HL-60/S4 (cell line): ENCODE measurements around the gene ULK1.

Experiments used
- in situ Hi-C: fragments of 300-500 bp; cut with MboI; formaldehyde crosslinking; loops from 2 replicates; pipeline ENCODE4 v1.14.3; 2022; ENCODE audit warnings: low sequenced_read_pairs

ULK1 gene

DNA sequence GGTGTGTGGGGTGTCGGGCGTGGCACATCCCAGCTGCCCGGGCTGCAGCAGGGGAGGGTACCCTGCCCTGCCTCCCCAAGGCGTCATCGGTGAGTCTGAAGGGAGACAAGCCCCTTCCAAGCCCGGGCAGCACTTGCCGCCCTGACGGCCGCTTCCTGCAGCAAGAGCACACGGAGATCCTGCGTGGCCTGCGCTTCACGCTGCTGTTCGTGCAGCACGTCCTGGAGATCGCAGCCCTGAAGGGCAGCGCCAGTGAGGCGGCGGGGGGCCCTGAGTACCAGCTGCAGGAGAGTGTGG, 24.6 kb downstream of the ULK1 start:
- in situ Hi-C loops, result no loop called here

DNA sequence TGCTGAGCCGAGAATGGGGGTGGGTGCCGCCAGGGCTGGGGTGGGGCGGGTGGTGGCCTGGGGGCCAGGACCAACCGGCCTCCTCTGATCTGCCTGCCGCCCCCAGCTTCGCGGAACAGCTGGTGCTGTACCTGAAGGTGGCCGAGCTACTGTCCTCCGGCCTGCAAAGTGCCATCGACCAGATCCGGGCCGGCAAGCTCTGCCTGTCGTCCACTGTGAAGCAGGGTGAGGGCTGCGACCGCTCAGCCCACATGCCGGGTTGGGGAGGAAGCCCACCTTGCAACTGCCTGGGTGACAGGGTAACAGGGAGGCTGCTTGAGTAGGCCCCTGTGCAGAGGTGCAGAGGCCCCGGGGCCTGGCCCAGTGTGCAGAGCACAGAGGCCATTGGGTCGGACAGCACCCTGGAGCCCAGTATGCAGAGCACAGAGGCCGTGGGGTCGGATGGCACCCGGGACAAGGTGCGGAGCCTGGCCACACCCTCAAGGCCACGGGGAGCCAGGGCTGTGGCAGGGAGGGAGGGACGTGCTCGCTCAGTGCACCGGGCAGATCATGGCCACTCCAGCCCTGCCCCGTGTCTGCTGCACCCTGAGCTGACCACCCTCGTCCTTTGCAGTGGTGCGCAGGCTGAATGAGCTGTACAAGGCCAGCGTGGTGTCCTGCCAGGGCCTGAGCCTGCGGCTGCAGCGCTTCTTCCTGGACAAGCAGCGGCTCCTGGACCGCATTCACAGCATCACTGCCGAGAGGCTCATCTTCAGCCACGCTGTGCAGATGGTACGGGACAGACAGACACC, 25.1 kb downstream of the ULK1 start:
- in situ Hi-C loops, result no loop called here

DNA sequence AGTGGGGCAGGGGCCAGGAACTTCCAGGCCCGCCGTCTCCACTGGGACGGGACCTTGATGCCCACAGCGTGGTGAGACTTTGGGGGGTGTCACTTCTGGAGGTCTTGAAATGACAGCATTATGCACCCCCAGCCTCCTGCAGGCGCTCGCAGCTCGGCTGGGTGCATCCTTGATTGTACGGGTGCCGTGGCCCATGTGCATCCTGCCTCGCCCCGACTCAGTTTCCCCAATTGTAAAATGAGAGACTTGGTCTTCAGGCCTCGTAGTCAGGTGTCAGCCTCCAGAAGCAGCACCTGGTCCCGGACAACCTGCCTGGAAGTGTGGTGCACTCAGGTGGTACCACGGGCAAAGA, 25.7 kb downstream of the ULK1 start:
- in situ Hi-C loops, result no loop called here

DNA sequence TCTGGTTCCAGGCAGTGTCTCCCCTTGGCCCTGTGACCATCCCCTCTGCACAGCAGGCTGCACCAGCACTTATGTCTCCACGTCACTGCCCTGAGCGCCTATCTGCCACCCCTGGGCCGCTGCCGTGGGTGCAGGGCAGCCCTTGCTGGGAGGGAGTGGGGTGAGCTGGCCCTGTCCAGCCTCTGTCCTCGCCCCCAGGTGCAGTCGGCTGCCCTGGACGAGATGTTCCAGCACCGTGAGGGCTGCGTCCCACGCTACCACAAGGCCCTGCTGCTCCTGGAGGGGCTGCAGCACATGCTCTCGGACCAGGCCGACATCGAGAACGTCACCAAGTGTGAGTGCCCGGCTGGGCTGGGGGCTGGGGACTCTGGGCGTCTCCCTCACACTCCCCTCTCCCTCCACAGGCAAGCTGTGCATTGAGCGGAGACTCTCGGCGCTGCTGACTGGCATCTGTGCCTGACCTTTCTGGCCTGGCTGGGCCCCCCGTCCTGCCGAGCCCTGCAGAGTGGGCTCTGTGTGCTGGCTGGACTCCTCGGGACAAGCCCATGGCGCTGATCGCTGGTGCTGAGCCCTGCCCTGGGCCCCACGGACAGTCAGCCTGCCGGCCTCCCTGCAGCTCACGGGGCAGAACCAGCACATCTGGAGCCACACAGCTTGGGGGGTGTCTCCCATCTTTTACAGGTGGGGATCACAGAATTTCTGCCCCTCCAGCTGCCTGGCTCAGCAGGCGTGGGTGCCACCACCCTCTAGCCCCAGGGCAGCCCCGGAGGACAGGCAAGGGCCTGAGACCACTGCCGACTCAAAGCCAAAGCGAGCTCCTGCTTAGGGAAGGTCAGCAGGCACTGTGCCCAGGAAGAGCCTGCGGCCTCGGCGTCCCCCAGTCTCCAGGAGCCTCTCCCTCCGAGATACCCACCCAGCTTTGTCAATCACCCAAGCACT, 26.7 kb downstream of the ULK1 start:
- in situ Hi-C loops, result no loop called here

DNA sequence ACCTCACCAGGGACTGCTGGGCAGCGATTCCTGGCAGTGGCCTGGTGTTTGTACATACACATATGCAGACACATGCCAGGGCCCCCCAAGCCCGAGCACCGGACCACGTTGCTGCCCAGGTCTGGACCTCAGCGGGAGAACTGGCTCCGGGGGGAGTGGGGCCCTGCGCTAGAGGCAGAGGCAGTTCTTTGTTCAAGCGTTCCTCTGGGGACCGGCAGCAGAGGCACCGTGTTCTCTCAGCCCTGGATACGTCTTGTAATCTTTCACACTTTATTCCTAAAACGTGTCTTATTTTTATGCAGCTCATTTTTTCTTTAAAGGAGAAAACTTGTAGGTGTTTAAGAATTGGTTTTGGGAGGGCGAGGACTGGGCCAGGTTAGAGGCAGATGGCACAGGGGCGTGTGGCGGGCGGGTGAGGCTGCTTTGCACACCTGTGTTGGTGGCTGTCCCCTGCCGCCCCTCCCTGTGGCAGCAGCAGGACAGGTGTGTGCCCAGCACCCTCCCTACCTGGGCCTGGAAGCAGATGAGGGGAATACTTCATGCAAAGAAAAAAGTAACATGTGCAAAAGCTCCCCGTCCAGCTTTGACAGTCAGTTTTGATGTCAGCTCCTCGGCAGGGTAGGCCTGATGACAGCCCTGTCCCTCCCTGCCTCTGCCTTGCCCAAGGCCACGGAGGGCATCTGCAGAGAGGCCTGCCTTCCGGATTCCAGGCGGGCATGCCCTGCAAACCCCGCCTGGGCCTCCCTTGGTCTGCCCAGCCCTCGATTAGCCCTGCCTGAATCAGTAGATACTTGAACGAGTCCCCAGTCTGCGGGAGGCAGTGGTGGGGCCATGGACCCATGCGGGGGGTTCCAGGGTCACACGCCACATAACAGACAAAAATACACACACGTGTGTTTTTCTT, 27.7 kb downstream of the ULK1 start:
- in situ Hi-C loops, result no loop called here

DNA sequence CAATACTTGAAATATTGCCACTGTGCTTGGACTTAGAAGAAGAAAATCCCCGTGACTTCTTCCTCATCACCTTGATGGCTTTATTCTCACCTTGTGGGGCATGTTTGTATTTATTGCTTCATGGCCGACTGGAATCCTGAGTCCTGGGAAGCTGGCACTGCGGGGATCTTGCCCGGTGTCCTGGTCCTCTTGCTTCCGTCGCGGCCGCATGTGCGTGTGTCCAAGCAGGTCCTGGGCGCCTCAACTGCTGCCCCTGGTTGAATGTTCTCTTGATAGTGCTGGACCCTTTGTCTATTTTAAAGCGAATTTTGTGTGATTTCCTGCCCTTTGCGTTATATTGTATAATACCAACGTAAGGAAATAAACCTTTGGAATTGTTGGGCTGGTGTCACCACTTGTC, 28.4 kb downstream of the ULK1 start:
- in situ Hi-C loops, result no loop called here

DNA sequence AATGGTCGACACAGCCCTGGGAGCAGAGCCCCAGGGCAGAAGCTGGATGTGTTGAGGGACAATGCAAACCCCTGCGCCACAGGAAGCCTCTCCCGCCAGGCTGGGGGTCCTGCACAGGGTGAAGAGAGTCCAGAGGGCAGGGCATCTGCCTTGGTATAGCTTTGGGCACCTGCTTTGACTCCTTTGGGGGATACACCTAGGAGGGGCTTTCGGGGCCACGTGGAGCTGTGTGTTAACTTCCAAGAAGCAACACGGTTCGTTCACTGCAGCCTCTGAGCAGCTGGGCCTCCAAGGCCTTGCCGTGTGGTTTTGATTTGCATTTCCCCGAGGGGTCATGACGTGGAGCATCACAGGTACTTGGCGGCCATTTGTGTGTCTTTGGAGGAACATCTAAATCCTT, 28.8 kb downstream of the ULK1 start:
- in situ Hi-C loops, result no loop called here

DNA sequence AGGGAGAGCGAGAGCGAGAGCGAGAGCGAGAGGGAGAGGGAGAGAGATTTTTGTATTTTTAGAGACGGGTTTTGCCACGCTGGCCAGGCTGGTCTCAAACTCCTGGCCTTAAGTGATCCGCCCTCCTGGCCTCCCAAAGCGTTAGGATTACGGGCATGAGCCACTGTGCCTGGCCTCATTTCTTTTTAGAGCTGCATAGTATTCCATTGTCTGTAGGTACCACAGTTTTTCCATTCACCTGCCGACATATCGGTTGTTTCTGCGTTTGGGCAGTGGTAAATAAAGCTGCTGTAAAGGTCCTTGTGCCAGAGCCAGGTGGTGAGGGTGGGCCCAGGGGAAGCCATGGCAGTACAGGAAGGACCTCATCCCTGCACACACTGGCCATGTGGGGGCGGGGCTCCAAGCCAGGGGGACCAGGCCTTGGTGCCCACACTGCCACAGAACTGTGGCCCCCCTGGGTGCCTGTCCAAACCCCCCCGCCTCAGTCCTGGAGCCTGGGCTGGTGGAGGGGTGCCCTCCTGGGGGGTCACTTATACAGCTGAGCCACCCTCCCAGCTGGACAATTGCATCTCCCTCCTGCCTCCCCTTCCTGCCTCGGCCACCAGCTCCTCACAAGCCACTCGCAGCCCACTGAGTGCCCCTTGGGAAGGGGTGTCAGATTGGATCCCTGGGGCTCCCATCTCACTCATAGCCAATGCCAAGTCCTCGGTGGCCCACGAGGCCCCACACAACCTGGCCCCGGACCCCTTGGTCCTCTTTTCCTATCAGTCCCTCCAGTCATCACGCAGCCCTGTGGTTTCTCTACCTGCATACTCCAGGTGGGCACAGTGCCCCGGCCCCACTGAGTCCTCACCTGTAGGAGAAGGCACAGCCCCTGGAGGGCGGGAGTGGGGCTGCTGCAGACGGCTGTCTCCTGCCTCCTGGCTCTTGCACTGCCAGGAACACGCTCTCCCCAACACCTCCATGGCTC, 33.0 kb downstream of the ULK1 start:
- in situ Hi-C loops, result no loop called here

DNA sequence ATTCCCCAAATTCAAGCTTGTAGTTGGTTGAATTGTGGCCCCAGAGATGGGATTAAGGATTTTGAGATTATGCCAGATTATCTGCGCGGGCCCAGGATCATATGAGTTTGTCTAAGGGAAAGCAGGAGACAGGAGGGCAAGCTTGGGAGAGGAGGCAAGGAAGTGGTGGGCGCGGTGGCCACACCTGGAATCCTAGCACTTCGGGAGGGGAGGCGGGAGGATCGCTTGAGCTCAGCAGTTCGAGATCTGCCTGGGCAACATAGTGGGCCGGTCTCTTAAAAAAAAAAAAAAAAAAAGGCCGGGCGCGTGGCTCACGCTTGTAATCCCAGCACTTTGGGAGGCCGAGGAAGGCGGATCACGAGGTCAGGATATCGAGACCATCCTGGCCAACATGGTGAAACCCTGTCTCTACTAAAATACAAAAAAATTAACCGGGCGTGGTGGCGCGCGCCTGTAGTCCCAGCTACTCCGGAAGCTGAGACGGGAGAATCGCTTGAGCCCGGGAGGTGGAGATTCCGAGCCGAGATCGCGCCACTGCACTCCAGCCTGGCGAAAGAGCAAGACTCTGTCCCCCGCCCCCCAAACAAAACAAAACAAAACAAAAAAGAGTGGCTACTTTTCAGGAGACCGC, 33.8 kb downstream of the ULK1 start:
- in situ Hi-C loops, result no loop called here

DNA sequence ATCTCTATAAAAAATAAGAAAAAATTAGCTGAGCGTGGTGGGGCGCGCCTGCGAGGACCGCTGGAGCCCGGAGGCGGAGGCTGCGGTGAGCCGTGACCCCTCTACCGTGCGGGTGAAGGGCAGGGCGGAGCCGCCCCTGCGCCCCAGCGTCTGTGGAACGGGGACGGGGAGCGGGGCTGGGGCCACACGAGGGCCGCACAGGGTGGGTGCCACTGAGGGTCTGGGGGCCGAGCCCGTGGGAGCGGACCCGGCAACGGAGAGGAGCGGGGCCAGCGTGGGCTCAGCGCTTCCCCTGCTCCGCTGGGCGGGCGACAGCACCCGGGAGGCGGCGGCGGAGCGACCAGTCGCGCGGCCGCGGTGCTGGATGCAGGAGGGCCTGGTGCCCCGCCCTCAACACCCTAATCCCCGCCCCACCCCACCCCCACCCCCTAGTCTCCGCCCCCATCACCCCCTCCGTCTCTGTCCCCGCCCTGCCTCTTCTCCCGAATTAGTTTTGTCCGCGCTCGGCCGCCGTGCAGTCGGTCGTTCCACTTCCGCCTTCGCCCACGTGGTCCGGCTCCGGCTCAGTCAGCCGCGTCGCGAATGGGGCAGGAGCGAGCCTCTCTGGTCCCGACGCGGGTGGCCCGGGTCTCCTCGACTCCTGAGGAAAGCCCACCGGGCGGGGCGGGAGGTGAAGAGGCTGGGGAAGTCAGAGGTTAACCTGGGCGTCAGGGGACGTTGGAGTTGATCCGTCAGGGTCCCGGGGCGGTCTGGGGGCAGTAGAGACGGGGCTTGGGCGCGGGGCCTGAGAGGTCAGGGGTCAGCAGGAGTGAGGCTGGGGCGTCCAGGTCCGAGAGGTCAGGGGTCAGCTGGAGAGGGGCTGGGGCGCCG, 34.5 kb downstream of the ULK1 start, which contains the start of gene PUS1:
TSS of gene PUS1 (plus strand) at position 566 of the 870 bp plus-strand sequence. CDS start 447 bp downstream, outside the sequence.
- in situ Hi-C loops, result no loop called here

DNA sequence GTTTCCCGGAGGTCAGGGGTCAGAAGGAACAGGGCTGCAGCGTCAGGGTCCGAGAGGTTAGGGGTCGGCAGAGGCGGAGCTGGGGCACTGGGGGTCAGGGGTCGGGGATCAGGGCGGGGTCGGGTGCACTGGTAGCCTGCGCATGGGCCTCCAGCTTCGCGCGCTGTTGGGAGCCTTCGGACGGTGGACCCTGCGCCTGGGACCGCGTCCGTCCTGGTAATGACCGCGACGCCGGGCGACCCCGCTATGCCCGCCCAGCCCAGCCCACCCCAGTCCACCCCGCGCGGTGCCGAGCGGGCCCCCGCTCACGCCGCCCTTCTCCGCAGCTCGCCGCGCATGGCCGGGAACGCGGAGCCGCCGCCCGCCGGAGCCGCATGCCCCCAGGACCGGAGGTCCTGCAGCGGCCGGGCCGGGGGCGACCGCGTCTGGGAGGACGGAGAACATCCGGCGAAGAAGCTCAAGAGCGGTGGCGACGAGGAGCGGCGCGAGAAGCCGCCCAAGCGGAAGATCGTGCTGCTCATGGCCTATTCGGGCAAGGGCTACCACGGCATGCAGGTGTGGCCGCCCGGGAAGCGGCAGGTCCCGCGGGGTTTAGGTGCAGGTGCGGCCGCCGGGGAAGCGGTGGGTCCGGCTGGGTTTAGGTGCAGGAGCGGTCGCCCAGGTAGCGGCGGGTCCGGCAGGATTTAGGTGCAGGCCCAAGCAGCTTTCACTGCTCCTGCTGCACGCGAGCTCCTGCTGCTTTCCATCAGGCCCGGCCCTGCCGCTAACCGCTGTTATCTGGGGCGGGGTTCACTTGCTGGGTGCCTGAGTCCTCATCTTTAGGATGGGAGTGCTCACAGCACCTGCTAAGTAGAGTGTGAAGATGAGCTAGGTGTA, 35.4 kb downstream of the ULK1 start:
- in situ Hi-C loops, result no loop called here

DNA sequence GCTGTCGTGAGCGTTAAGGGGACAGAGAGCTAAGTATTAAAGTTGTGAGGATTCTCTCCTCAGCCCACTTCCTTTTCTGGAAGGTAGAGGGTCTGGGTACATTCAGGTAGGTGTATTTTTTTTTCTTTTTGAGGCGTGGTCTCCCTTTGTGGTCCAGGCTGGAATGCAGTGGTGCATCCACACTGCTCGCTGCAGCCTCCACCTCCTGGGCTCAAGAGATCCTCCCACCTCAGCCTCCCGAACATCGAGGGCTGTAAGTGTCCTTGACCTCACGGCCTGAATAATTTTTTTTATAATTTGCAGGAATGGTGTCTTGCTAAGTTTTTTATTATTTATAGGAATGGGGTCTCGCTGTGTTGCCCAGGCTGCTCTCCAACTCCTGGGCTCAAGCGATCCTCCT, 36.1 kb downstream of the ULK1 start:
- in situ Hi-C loops, result no loop called here

DNA sequence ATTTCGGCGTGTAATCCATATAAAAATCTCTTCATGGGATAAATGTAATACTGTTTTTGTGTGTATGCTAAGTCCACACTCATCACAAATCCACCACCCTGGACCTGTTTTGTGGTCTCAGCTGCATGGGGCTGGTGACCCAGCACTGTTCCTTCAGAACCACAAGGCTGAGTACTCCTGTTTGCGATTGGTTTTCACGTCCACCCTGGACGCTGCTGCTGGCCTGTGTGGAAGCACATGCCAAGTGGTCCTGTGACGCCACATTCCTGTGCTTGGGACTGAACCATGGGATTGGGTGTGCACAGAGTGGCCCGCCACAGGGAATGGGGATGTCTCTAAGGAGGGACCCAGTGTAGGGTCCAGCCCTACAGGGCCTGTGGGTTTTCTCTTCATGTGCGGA, 39.0 kb downstream of the ULK1 start:
- in situ Hi-C loops, result no loop called here

DNA sequence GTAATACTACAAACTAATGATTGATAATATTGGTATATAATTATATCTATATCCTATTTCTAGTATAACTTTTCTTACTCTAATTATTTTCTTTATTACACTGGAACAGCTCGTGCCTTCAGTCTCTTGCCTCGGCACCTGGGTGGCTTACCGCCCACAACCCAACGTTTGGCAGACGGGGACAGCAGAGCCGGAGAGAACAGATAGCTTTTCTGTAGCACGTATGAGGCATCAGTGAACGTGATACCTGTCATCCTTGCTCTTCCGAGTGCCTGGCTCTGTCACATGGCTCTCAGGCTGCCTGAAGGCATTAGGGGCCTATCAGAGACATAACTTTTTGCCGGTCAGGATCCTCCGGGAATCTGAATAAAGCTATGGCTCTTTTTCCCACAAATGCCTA, 40.1 kb downstream of the ULK1 start:
- in situ Hi-C loops, result no loop called here

DNA sequence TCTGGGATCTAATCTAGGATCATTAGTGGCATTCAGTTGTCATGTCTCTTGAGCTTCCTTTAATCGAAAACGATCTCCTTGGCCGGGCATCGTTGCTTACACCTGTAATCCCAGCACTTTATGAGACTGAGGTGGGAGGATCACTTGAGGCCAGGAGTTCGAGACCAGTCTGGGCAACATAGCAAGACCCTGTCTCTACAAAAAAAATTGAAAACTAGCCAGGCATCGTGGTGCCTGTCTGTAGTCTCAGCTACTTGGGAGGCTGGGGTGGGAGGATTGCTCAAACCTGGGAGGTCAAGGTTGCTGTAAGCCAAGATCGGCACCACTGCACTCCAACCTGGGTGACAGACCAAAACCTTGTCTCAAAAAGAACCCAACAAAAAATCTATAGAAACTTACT, 43.7 kb downstream of the ULK1 start:
- in situ Hi-C loops, result no loop called here

DNA sequence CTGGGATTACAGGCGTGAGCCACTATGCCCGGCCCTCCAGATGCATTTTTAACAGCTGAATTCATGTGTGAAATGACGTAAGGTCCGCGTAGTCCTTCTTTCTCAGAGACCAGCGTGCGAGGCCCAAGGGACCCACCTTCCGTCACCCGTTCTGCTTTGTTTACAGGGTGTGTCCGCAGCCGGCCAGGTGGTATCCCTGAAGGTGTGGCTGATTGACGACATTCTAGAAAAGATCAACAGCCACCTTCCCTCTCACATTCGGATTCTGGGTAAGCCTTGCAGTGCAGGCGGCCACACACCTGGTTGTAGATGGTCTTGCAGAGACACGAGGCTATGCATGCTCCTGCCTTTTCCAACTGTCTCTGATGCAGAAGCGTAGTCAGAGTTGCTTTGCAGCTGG, 44.6 kb downstream of the ULK1 start:
- in situ Hi-C loops, result no loop called here

DNA sequence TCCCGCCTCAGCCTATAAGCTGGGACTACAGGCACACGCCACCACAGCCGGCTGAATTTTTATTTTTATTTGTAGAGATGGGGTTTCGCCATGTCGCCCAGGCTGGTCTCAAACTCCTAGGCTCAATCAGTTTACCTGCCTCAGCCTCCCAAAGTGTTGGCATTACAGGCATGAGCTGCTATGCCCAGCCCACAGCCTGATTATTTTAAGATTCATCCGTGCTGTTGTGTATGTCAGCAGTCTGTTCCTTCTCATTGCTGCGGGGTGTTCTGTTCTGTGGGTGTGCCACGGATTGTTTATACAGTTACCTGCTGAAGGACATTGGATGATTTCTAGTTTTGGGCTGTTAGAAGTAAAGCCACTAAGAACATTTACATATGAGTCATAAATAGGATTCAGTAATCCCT, 45.7 kb downstream of the ULK1 start:
- in situ Hi-C loops, result loop anchor here (10.0 kb wide), 1 partner anchor 95 kb away; no protein-coding TSS in a partner anchor
